Myocyte (in vitro differentiated cells): ENCODE results near the gene DNAJC1. TPM values are rescaled to one million over a fixed set of nuclear protein-coding genes. Genes with fewer than 3 reads are reported as not detected.

Source experiments
- DNase-seq: peaks from one replicate; pipeline ENCODE4 v3.0.0-alpha.2; 2012; ENCODE audit warnings: low read depth
- total RNA-seq: library from RNA; depleted of rRNA; stranded (reverse); fragments of >200 nt; gene quantifications from 2 replicates; pipeline ENCODE4 v1.2.3, GENCODE V29; 2014

The DNAJC1 gene
- total RNA-seq, 1 donor from 2014 or later, result 22.6 TPM

GRCh38 chr10:21764466-21765189 is 238.9 kb downstream of the DNAJC1 start:
- no peak for DNase-seq

DNA sequence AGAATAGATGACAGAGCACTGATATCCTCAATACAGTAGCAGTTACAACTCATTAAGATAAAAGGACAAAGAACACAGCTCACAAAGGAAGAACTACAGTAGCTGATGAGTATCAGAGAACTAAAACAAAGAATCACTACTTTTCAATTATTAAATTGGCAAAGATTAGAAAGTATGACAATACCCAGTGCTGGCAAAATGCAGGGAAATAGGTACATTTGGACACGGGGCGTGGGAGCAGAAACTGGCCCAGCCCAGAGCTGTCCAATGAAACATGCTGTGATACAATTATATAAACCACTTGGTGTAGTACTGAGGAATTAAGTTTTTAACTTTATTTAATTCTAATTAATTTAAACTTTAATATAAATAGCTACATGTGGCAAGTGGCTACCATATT is 243.2 kb downstream of the DNAJC1 start:
- DNase-seq, result no peak

DNA sequence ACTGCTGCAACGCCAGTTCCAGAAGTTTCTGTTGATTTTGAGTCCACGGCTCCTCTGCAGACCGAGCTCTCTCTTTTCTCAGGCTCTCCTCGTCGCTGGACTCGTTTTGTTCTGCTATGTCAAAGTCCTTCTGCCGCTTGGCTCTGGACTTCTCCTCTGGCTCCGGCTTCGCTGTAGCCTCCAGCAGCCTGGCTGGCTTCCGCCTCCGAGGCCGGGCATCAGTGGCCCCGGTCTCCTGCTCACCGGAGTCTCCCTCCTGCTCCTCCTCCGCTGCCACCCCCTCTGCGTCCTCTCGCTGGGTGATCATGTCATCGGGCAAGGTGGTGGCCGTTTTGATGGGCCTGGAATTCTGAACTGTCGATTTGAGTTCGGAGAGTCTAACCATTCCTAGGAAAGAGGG is 244.3 kb downstream of the DNAJC1 start:
- no peak for DNase-seq

GRCh38 chr10:21758696-21759095 is 244.8 kb downstream of the DNAJC1 start:
- no peak for DNase-seq

- no peak for DNase-seq
Observed at GRCh38 chr10:21758239-21758638, 245.3 kb downstream of the DNAJC1 start.

- DNase-seq, result no peak
Observed at GRCh38 chr10:21757185-21757901, 246.2 kb downstream of the DNAJC1 start.

GRCh38 chr10:21756707-21757106 is 246.8 kb downstream of the DNAJC1 start:
- no peak for DNase-seq

DNA sequence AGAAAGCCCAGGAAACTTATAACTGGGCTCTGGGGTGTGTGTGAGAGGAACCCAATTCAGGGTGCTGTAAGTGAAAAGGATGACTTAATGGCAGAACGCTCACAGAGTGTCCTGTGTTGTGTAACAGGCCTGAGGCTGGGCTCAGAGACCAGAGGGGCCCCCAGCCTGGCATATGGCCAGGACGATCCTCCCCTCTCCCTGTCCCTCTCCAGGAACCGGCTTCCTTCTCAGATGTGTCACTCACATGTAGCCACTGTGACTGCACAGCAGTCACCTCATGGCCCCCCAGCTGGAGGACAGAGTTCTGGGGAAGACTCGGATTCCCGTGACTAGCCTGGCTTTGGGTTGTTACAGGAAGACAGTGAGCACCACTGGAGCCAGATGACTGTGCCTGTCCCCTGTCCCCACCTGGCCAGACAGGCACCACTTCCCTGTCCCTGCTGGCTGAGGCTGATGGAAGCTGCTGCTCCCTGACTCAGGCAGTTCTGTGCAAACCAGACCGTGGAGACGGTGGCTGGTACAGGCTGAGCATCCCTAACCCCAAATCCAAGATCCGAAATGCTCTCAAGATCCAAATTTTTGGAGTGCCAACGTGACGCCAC is 249.0 kb downstream of the DNAJC1 start:
- no peak for DNase-seq

DNA sequence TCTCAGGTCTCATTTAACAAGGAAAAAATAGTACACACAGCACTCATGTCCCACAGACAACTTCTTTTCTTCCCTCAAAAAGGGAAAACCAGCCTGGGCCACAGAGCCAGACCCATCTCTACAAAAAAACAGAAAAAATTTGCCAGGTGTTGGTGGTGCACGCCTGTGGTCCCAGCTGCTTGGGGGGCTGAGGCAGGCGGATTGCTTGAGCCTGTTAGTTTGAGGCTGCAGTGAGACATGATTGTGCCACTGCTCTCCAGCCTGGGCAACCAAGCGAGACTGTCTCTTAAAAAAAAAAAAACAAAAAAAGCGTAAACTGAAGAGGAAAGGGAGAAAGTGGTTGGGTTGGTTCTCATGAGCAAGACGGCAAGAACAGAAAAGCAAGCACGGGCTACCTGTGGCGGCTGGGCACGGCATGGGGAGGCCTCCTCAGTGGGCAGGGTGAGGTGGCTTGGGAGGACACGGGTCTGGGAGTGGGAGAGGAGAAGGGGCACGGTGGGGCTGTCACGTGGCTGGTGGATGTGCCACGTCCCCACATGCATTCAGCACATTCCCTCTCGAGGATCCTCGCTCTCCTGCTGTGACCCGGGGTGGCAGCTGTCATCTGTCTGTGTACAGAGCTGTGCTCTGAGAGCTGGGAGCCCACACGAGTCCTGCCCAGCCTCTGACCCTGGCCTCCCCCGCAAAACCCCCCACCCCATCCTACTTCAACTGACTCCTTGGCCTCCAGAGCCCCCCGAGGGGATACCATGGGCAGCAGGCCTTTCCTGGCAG is 249.8 kb downstream of the DNAJC1 start:
- DNase-seq, result no peak

- no peak for DNase-seq
Observed at GRCh38 chr10:21751341-21752310, 251.9 kb downstream of the DNAJC1 start.

DNA sequence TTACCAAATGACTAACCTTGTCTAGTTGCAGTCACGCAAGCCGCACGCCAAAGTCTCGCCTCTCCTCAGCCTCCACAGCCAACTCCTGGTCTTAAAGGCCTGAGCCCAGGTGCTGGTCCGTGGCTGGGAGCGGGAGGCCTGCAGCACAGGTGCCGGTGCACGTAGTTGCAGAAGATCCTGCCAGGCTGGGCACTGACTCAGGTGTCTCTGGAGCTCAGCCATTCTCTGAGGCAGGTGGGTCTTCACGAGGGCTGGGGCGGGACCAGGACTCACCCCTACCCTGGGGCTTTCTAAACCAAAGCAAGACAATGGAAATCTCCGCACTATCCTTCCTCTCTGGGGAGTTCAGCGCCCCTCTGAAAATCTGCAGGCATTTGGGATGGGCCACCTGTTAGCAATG is 253.1 kb downstream of the DNAJC1 start:
- no peak for DNase-seq

DNA sequence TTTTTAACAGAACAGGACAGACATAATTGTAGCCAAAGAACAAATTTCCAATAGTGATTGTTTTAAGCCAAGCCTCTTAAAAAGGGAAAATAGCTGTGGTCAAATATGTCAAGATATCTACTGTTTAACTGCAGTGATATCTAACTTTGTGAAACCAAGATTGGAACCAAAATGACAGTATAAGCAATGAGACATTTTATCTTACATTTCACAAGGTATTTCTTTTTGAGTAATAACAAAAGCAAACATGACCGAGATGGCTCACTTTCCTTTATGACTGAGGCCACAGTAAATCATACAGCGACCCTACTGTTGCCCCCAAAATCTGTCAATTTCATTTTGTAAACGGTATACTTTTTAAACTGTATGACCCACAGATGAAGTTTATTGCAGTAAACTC is 253.7 kb downstream of the DNAJC1 start:
- DNase-seq, result no peak

DNA sequence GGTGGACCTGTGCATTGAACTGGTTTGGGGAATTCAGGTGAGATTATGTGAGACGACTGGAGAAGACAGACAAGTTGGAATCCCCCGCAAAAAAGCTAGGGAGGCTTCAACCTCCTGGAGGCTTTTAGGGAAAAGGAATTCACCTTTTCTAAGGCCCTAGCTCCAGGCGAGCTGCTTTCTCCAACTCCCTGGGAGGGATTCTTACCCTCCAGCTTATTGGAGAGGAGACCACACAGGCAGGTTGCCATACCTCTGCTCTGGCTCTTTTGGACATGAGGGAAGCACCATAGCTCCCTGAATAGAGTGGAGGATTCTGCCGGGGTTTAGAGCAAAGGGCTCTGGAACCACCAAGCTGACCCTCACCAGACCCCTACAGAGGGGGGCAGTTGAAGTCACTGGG is 255.7 kb downstream of the DNAJC1 start:
- no peak for DNase-seq

GRCh38 chr10:21746118-21746517 is 257.4 kb downstream of the DNAJC1 start:
- DNase-seq, result no peak

DNA sequence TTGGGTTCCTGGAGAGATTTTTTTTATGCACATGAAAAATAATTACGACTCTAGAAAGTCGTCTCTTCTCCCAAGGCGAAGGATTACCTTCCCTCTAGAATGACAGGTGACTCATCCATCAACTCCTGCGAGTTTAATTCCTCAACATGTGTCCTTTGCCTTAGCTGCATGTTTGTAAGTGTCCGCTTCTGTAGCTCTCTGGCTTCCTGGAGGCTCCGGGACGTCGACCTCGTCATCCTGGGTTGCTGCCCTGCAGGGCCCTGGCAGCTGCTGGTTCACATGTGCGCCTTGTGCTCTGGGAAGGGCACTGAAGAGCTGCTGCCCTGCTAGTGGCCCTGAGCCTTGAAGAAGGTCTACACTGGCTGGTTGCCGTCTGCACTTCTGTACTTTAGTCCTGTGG is 259.3 kb downstream of the DNAJC1 start:
- no peak for DNase-seq

GRCh38 chr10:21742740-21743412 is 260.7 kb downstream of the DNAJC1 start:
- DNase-seq, result no peak

GRCh38 chr10:21740989-21741388 is 262.5 kb downstream of the DNAJC1 start:
- DNase-seq, result no peak

DNA sequence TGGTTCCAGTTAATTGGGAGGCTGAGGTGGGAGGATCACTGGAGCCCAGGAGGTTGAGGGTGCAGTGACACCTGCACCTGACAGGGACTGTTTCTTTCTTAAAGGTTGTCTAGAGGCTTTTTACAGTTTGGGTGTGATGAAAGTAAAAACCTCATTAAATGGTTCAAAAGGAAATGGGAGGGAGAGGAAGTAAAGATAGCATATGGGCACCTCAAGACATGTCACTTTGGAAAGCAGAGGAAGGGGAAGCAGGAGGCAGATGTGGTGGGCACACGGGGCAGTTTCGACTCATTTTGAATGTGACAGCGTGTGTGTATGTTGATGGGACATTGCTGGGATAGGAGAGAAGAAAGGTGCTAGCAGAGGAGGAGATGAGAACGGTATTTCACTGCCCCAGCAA is 266.4 kb downstream of the DNAJC1 start:
- DNase-seq, result no peak

GRCh38 chr10:21733710-21734109 is 269.8 kb downstream of the DNAJC1 start:
- DNase-seq, result peak; percentile 40
